Measurements from ENCODE around the gene COPS9. TPM values are rescaled to one million over a fixed set of nuclear protein-coding genes. Genes with fewer than 3 reads are reported as not detected.

The COPS9 gene
- total RNA-seq, 1 donor from 2014 or later, result 156 TPM

GRCh38 chr2:240153418-240153817 lies 17.3 kb upstream of the COPS9 start:
- Mint-ChIP-seq H3K4me1 (ENCODE audit: unreplicated experiment) (no peaks in the 10 kb centered on the region), H3K27me3 (ENCODE audit: unreplicated experiment) (peaks cover 23% of the 10 kb centered on the region), H3K9me3 (ENCODE audit: unreplicated experiment) (peaks cover 6% of the 10 kb centered on the region), H3K36me3 (ENCODE audit: unreplicated experiment) (no peaks in the 10 kb centered on the region), H3K27ac (ENCODE audit: unreplicated experiment) (no peak overlapping the region), H3K4me3 (ENCODE audit: unreplicated experiment) (no peak overlapping the region)
- no peak for DNase-seq (ENCODE audit: extremely low spot score, unreplicated experiment)
- TF ChIP-seq, protein P1, sequence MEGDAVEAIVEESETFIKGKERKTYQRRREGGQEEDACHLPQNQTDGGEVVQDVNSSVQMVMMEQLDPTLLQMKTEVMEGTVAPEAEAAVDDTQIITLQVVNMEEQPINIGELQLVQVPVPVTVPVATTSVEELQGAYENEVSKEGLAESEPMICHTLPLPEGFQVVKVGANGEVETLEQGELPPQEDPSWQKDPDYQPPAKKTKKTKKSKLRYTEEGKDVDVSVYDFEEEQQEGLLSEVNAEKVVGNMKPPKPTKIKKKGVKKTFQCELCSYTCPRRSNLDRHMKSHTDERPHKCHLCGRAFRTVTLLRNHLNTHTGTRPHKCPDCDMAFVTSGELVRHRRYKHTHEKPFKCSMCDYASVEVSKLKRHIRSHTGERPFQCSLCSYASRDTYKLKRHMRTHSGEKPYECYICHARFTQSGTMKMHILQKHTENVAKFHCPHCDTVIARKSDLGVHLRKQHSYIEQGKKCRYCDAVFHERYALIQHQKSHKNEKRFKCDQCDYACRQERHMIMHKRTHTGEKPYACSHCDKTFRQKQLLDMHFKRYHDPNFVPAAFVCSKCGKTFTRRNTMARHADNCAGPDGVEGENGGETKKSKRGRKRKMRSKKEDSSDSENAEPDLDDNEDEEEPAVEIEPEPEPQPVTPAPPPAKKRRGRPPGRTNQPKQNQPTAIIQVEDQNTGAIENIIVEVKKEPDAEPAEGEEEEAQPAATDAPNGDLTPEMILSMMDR (IDR thresholded peaks at IDR 0.05), result no peak

DNA sequence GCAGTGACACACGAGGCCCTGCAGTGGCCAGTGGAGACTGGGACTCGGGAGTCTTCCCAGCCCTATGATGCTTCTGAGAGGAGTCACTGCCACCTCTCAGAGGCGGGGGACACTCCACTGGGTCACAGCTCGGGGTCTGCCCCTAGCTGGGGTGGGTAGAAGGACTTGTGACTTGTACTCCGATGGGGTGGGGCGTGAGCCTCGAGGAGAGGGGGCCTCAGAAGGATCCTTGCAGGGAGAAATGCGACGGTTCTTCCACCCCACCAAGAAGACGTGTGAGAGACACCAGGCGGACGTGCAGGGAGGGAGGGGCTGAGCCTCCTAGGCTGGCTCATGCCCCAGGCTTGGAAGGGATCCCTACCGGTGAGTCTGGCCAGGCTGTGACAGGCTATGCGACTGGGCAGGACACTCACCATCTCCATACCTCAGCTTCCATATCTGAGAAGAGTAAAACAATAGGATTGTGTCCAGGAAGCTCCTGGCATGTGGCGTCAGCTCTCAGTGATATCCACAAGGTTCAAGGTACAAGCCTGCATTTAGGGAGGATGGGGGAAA lies 15.4 kb upstream of the COPS9 start:
- no peaks in the 10 kb centered on the region for H3K4me1 Mint-ChIP-seq (ENCODE audit: unreplicated experiment)
- DNase-seq (ENCODE audit: extremely low spot score, unreplicated experiment), result no peak
- no peak overlapping the region for H3K4me3 Mint-ChIP-seq (ENCODE audit: unreplicated experiment)
- no peak overlapping the region for H3K27ac Mint-ChIP-seq (ENCODE audit: unreplicated experiment)
- peaks cover 23% of the 10 kb centered on the region for H3K27me3 Mint-ChIP-seq (ENCODE audit: unreplicated experiment)
- TF ChIP-seq, protein P1 (IDR thresholded peaks at IDR 0.05), result no peak
- no peaks in the 10 kb centered on the region for H3K36me3 Mint-ChIP-seq (ENCODE audit: unreplicated experiment)
- peaks cover 6% of the 10 kb centered on the region for H3K9me3 Mint-ChIP-seq (ENCODE audit: unreplicated experiment)

- Mint-ChIP-seq H3K36me3 (ENCODE audit: unreplicated experiment) (no peaks in the 10 kb centered on the region), H3K4me1 (ENCODE audit: unreplicated experiment) (no peaks in the 10 kb centered on the region), H3K4me3 (ENCODE audit: unreplicated experiment) (no peak overlapping the region), H3K27me3 (ENCODE audit: unreplicated experiment) (peaks cover 23% of the 10 kb centered on the region), H3K27ac (ENCODE audit: unreplicated experiment) (no peak overlapping the region), H3K9me3 (ENCODE audit: unreplicated experiment) (peaks cover 6% of the 10 kb centered on the region)
- TF ChIP-seq, protein P1 (IDR thresholded peaks at IDR 0.05), result peak; percentile 79
- no peak for DNase-seq (ENCODE audit: extremely low spot score, unreplicated experiment)
These were observed 14.1 kb upstream of the COPS9 start for GRCh38 chr2:240149943-240150784.

GRCh38 chr2:240147911-240148587 lies 11.9 kb upstream of the COPS9 start:
- Mint-ChIP-seq H3K27me3 (ENCODE audit: unreplicated experiment) (peaks cover 17% of the 10 kb centered on the region), H3K27ac (ENCODE audit: unreplicated experiment) (no peak overlapping the region), H3K36me3 (ENCODE audit: unreplicated experiment) (no peaks in the 10 kb centered on the region), H3K9me3 (ENCODE audit: unreplicated experiment) (peaks cover 5% of the 10 kb centered on the region), H3K4me3 (ENCODE audit: unreplicated experiment) (no peak overlapping the region), H3K4me1 (ENCODE audit: unreplicated experiment) (no peaks in the 10 kb centered on the region)
- DNase-seq (ENCODE audit: extremely low spot score, unreplicated experiment), result no peak
- TF ChIP-seq, protein P1 (IDR thresholded peaks at IDR 0.05), result no peak

DNA sequence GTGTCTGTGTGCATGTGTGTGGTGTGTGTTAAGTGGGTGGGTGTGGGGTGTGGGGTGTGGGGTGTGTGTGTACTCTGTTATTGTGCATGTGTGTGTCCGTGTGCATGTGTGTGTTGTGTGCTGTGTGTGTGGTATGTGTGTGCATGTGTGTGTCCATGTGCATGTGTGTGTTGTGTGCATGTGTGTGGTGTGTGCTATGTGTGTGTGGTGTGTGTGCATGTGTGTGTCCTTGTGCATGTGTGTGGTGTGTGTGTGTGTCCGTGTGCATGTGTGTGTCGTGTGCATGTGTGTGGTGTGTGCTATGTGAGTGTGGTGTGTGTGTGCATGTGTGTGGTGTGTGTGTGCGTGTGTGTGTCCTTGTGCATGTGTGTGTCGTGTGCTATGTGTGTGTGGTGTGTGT lies 11.3 kb upstream of the COPS9 start:
- Mint-ChIP-seq H3K36me3 (ENCODE audit: unreplicated experiment) (no peaks in the 10 kb centered on the region), H3K4me3 (ENCODE audit: unreplicated experiment) (no peak overlapping the region), H3K27ac (ENCODE audit: unreplicated experiment) (no peak overlapping the region), H3K27me3 (ENCODE audit: unreplicated experiment) (peaks cover 10% of the 10 kb centered on the region), H3K9me3 (ENCODE audit: unreplicated experiment) (no peaks in the 10 kb centered on the region), H3K4me1 (ENCODE audit: unreplicated experiment) (no peaks in the 10 kb centered on the region)
- no peak for DNase-seq (ENCODE audit: extremely low spot score, unreplicated experiment)
- TF ChIP-seq, protein P1 (IDR thresholded peaks at IDR 0.05), result no peak

Measured in osteocyte (in vitro differentiated cells).